ENCODE data around the gene CAPN10. TPM values are rescaled to one million over a fixed set of nuclear protein-coding genes. Genes with fewer than 3 reads are reported as not detected.

The CAPN10 gene
- total RNA-seq, 1 experiment from 2014 or later, result 47.4 TPM

- Histone ChIP-seq H2BK20ac (ENCODE audit: low read depth, low read length, poor library complexity, severe bottlenecking) (no peak overlapping the region), H4K8ac (replicated peaks; ENCODE audit: insufficient read length, low read depth, low read length) (no peak overlapping the region), H2AK5ac (ENCODE audit: insufficient read length, low read length) (no peak overlapping the region), H3K23ac (ENCODE audit: insufficient read length, low read depth, low read length) (no peak overlapping the region), H3K27me3 (ENCODE audit: insufficient read depth, low read length) (no peaks in the 10 kb centered on the region), H3K14ac (ENCODE audit: insufficient read depth, low read length) (no peak overlapping the region), H2BK5ac (ENCODE audit: insufficient read length, low read length) (no peak overlapping the region), H3K79me2 (ENCODE audit: insufficient read depth, low read length) (no peaks in the 10 kb centered on the region), H2BK12ac (ENCODE audit: insufficient read length, low read depth, low read length) (no peak overlapping the region), H3K56ac (ENCODE audit: insufficient read length, low read depth, low read length) (no peak overlapping the region), H4K91ac (ENCODE audit: insufficient read length, low read depth, low read length) (no peak overlapping the region), H3T11ph (ENCODE audit: low read length) (no peak overlapping the region), H4K5ac (ENCODE audit: insufficient read length, low read depth, low read length) (no peak overlapping the region), H2BK15ac (ENCODE audit: low read depth, low read length) (no peak overlapping the region), H2AFZ (ENCODE audit: low read length) (no peak overlapping the region), H3K27ac (ENCODE audit: insufficient read length, low read depth, low read length) (no peak overlapping the region), H2BK120ac (ENCODE audit: low read depth, low read length, poor library complexity, severe bottlenecking) (no peak overlapping the region), H3K9me3 (ENCODE audit: control insufficient read depth, low read depth, low read length) (no peaks in the 10 kb centered on the region), H3K4ac (ENCODE audit: low read depth, low read length) (no peak overlapping the region), H4K20me1 (ENCODE audit: control insufficient read depth, insufficient read depth, insufficient read length) (no peaks in the 10 kb centered on the region), H3K4me2 (ENCODE audit: insufficient read depth, insufficient read length, low read length) (no peak overlapping the region), H3K23me2 (ENCODE audit: insufficient read length, low read depth, low read length, poor library complexity, severe bottlenecking) (no peaks in the 10 kb centered on the region), H3K4me1 (ENCODE audit: insufficient read depth, low read length) (no peaks in the 10 kb centered on the region), H3K9ac (ENCODE audit: extremely low read depth, insufficient read length, low read length) (no peak overlapping the region), H3K79me1 (ENCODE audit: insufficient read depth, low read depth, low read length, poor library complexity, severe bottlenecking) (no peaks in the 10 kb centered on the region), H3K18ac (ENCODE audit: insufficient read length, low read depth, low read length) (no peak overlapping the region)
- H3K4me3 Mint-ChIP-seq, result no peak overlapping the region
- WGBS (ENCODE audit: extremely low coverage, insufficient read length, low lambda C conversion rate), result no CpG with 5 or more reads among the region's 10 CpGs
- TF ChIP-seq CTCF (conservative IDR thresholded peaks at IDR 0.05), result no peak
- H3K27ac Mint-ChIP-seq, result no peak overlapping the region
- peaks cover under 1 to 14% (median 1%) of the 10 kb centered on the region in 3 experiments; a peak in 6 of 7 replicates for H3K36me3 Mint-ChIP-seq (ENCODE audit: insufficient read depth in 1 of 3, low read depth in 3 of 3)
- peaks cover 29% of the 10 kb centered on the region for H3K27me3 Mint-ChIP-seq (ENCODE audit: low read depth)
- peaks cover 10 to 27% of the 10 kb centered on the region in 2 experiments for H3K9me3 Mint-ChIP-seq
- DNase-seq, result no peak
- no peaks in the 10 kb centered on the region for H3K4me1 Mint-ChIP-seq
These were observed 25.2 kb downstream of the CAPN10 start for GRCh38 chr2:240611601-240612210.
